ENCODE data around the gene MUC13.
"Not testable (repeated sequence)": the region's sequence is repeated elsewhere in the genome, so short reads cannot be mapped to it uniquely, and the experiment has no call there.

The MUC13 gene, protein sequence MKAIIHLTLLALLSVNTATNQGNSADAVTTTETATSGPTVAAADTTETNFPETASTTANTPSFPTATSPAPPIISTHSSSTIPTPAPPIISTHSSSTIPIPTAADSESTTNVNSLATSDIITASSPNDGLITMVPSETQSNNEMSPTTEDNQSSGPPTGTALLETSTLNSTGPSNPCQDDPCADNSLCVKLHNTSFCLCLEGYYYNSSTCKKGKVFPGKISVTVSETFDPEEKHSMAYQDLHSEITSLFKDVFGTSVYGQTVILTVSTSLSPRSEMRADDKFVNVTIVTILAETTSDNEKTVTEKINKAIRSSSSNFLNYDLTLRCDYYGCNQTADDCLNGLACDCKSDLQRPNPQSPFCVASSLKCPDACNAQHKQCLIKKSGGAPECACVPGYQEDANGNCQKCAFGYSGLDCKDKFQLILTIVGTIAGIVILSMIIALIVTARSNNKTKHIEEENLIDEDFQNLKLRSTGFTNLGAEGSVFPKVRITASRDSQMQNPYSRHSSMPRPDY

DNA sequence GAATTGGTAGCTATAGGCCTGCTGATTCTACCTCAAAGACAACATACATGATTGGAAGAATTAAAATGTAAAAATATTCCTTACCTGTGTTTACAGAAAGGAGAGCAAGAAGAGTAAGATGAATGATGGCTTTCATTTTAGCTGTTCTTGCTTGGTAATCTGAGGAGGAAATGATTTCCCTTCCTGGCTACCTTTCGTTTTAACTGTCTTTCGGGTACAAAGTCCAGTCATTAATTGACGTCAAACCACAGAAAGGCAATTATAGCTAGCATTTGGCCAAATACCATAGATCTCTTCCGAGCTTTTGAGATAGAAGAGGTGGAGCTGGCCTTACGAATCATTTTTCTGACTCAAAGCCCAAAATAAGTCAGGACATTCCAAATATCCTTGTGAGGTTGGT lies at the start of gene MUC13:
Gene MUC13 (minus strand): TSS at position 175 of the 400 bp plus-strand sequence. CDS start 39 bp downstream, at position 136.
- DNase-seq (ENCODE audit: low read depth): no peak

DNA sequence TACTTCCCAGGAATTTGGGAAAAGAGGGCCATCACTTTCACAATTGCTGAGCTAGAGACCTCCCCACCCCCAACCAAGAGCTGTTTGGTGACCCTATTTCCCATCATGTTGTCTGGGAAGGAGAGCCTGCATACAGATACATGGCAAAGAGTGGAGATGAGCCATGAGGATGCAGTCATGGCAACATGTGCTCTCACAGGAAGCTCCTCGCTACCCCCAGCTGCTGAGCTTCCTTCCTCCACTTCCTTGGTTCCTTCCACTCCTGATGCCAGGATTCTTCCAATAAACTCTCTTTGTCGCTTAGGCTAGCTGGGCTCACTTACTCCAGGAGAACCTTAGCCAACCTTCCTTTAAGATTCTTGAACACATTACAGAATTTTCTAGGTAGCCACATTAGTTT lies 48.3 kb upstream of the MUC13 start:
- no peak for DNase-seq (ENCODE audit: low read depth)

DNA sequence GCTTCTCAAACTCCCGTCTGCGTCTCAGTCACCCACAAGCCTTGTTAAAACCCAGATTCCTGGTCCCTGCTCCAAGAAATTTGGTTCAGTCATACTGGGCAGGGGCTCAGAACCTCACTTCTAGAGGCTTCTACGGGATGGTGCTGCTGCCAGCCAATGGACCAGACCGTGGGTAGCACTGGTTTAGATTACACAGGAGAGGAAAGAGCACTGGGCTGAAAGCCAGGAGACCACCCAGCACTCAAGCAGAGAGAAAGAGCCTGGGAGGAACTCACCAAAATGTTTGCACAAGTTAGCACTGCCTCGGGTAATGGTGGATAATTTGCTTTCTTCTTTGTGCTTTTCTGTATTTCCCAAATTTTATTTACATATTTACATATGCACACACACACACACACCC lies 46.9 kb upstream of the MUC13 start:
- no peak for DNase-seq (ENCODE audit: low read depth)

DNA sequence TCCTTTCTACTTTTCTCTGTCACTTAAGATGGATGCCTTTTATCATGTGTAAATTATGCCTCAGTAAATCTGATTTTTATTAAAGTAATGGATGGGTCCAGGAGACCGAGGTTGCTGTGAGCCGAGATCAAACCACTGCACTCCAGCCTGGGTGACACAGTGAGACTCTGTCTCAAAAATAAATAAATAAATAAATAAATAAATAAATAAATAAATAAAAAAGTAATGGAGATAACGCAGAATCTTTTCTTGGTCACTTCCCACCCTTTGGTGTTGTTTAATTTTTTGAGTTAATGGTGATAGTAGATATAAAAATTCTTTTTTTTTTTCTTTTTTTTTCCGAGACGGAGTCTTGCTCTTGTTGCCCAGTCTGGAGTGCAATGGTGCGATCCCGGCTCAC lies 44.1 kb upstream of the MUC13 start:
- DNase-seq (ENCODE audit: low read depth): no peak

DNA sequence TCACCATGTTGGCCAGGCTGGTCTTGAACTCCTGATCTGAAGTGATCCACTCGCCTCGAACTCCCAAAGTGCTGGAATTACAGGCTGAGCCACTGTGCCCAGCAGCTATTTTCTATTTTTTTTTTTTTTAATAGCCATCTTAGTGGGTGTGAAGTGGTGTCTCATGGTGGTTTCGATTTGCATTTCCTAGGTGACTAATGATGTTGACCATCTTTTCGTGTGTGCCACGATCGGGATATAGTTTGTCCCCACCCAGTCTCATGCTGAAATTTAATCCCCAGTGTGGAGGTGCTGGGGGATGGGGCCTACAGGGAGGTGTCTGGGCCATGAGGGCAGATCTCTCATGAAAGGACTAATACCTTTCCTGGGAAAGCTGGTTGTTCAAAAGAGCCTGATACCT lies 41.8 kb upstream of the MUC13 start:
- DNase-seq (ENCODE audit: low read depth): no peak

DNA sequence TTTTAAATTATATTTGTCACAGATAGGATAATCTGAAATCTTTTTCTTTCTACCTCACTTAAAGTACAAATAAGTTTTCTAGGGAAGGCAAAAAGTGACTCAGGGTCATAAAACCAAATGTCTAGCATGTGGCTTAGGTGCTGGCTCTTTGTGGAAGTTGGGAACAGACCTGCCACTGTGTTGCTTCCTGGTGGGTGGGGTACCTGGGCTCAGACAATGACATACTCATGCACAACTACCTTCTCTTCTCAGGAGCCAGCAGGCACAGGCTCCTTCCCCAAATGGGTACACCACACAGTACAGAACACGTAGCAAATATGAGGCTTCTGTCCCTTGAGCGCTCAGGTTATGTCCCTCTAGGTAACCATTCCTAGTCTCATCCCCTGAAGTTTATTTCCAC lies 40.1 kb upstream of the MUC13 start:
- no peak for DNase-seq (ENCODE audit: low read depth)

DNA sequence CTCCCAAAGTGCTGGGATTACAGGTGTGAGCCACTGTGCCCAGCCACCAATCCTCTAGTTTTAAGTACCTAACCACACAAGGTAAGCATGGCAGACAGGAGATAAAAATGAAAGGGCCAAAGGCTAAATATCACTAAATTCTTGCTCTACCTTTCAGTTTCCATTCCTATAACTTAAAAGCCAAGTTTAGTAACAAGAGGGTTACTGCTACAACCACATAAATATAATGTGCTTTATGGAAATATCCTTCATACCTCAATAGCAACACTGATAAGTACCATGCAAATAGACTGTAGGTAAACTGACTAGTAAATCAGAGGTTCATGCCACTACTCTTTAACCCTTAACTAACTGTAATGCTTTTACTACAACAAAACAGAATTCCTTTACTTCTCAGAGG lies 38.7 kb upstream of the MUC13 start:
- no peak for DNase-seq (ENCODE audit: low read depth)

DNA sequence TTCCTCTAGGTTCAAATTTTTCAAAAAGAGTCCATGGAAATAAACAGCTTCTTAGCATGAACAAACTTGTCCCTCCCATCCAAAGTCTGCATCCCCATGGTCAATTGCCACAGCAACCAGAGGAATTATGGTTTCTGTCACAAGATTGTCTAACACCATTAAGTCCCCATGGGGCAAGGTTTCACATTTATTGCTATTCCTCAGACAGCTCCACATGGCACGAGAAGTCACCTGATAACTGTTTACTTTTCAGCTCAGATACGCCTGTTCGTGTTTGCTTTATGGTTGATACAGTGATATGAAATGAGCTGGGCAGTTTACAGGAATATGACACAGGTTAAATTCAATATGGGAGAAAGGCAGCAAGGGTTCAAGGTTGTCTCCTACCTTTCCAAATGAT lies 37.9 kb upstream of the MUC13 start:
- DNase-seq (ENCODE audit: low read depth): no peak

DNA sequence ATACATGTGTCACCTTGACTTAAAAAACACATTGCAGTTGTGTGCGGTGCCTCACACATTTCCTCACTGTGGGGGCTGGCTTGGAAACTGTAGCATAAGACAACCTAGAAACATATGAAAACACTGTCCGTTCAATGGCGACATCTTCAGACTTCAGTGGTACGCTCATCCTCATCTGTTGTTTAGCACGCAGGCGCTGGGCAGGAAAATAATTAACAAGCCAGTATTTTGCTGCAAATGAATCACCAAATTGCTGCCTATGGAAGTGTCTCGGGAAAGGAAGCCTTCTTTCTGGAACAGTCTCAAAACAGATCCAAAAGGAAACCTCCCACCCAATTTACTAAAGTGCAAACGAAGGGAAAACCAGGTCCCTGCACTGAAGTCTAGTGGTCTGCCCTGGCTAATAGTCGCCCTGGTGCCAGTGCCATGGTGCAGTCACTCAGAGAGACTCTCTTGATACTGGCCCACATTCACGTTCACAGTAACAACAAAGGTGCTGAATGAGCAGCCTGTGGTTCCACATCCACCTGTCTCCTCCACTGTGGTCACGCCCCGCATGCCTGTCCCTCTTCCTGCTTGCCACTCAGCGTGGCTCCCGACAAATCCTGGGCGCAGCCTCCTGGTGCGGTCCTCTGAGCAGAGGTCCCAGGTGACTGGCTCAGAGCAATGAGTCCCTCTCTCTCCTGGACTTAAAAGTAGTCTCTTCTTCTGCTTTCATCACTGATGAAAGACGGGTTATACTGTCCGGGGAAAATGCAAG lies 35.6 kb upstream of the MUC13 start:
- no peak for DNase-seq (ENCODE audit: low read depth)

DNA sequence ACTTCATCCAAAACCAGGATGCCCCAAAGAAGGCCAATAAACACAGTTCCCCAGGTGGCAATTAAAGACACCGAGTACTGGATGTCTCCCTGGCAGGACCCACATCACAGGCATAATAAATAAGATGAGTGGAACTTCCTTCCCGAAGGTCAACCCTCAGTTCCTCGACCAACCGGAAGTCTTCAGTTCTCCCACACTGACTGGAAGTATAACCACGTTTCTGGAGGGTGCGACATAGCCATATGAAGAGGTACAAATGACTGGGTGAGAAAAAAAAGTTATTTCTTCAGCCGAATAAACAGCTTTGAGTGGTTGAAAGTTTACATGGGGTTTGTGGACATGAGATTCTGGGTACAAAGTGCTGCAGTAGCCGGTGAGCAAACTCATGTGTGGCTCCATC lies 34.6 kb upstream of the MUC13 start:
- DNase-seq (ENCODE audit: low read depth): no peak

DNA sequence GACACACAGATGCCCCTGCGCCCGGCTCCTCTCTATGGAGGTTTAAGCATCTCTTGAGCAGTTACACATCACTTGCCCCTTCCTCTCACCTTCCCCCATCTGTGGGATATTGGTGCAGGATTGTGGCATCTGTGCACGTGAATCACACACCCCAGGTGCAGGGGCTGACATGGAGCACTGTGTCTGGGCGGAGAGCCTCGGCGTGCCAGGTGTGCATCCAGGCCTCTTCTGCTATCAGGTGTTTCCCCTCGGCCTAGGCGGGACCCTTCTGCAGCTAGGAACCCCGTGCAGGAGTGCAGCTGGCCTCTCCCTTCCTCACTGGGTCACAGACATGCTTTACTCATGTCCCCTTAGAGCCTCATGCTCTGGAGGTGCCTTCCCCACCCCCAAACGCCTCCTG lies 33.4 kb upstream of the MUC13 start:
- DNase-seq (ENCODE audit: low read depth): no peak

DNA sequence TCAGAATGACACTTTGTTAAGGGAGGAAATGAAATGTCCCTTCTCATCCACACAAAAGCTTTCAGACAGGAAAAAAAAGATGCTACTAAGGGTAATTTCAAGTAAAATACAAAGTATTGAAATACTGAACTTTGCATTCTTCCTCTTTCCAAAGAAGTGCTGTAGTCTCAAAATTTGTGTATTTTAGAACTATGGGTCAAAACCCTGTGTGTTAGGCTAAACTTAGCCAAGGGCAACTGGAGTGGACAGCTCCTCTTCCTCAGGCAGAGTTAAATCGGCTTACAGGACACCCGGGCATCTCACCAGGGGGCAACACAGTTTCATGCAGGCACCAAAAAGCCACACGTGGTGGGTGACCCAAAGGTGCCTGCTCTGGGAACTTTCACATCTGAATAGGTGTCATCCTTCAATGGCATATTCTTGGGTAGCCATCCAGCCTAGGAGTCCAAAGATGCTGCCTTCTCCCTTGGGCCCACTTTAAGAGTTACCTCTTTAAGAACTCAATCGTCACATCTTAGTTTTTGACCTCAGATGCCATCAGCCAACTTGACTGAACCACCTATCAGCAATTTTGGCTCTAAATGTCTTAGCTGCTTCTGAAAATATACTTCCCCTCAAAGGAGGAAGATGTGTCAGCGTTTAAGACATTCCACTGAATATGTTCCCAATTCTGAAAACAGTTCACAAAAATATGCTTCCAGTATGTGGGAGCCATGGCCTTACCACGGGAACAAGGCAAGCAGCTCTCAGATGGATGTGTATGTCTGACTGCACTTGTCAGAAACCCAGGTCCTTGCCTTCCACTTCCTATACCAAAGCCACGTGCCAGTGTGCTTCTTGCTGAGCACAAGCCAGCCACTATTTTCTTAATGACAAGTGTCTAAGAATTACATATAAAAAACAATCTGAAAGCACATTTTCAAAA lies 32.2 kb upstream of the MUC13 start:
- DNase-seq (ENCODE audit: low read depth): no peak

DNA sequence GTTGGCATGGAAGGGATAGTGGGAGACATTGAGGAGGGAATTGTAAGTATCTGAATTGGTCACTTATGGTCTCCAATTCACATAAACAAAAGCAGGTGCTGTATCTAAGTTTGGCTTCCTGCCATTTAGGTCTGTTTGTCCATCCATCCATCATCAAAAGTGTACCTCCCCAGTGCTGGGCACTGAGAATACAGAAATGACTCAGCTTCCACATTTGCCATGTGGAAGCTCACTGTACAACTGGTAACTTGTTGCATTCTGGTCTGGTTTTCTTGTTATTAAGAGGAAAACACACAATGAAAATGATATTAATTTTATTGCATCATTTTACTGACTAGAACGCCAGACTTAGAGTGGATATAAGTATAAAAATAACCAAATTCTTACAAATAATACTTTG lies 30.9 kb upstream of the MUC13 start:
- no peak for DNase-seq (ENCODE audit: low read depth)

DNA sequence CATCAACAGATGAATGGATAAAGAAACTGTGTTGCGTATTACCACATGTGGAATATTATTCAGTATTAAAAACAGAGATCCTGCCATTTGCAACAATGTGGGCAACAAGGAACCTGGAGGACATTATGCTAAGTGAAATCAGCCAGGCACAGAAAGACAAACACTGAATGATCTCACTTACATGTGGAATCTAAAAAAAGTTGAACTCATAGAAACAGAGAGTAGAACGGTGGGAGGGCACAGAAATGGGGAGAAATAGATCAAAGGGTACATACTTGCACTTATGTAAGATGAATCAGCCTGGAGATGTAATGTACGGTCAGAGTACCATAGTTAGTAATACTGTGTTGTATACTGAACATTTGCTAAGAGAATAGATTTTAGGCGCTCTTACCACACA lies 29.8 kb upstream of the MUC13 start:
- DNase-seq (ENCODE audit: low read depth): no peak

DNA sequence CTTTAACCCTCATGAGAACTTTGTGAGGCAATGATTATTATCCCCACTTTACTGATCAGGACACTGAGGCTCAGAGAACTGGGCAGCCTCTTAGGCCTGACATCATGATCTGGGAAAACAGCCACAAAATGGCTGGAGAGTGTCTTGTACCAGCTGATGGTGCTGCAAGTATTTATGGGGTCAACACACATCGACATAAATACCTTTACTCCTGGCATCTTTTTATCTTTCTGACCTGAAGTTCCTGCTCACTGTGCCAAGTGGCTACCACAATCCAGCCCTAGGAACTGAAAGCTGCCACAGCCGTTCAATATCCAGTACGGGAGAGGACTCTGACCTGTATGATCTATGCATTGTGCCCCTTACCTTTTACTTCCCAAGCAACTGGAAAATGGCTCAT lies 29.2 kb upstream of the MUC13 start:
- no peak for DNase-seq (ENCODE audit: low read depth)

DNA sequence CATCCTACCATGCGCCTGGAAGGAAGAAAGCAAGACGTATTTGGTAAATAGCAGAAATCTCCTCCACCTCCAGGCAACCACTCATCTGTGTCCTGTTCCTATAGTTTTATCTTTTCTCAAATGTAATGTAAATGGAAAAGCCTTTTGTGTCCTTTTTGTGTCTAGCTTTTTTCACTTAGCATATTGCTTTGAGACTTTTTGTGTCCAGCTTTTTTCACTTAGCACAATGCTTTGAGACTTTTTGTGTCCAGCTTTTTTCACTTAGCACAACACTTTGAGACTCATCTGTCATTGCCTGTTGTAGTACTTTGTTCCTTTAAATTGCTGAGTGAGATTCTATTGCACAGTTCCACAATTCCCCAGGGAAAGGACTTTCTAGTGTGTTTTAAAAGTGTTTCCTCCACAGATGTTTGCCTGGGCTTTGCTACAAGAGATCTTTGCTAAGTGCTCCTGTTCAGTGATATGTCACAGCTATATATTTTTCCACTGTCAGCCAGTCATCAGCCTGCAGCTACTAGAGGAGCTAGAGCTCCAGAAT lies 27.9 kb upstream of the MUC13 start:
- DNase-seq (ENCODE audit: low read depth): no peak

DNA sequence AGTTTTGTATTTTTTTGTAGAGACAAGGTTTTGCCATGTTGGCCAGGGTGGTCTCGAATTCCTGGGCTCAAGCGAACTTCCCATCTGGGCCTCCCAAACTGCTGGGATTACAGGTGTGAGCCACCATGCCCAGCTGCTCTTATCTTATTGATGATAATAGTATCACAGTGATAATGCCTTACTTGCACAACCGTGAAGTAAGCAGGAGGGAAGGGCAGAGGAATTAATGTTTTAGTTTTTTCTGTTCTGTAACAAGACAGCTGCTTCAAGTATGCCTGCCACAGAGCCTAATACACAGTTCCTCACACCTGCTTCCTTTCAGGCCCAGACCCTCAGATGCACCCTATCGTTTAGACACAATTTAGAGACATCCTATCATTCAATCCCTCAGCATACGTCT lies 26.1 kb upstream of the MUC13 start:
- no peak for DNase-seq (ENCODE audit: low read depth)

DNA sequence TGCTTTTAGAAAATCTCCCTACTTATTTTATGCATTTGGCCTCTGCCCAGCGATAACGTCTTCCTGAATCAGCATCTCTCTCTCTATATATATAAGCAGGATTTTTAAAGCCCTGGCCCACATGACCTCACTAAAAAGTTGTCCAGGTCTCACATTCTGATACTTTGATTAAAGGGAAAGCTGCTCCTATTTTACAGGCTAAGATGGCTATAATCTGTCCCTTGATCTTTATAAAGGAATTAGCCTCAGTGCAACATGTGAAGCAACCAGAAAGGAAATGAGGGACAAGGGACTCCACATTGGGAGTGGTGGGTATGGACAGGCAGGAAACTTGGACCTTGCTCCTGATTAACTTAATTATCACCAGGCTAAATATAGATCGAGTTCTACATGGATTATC lies 25.6 kb upstream of the MUC13 start:
- DNase-seq (ENCODE audit: low read depth): no peak

DNA sequence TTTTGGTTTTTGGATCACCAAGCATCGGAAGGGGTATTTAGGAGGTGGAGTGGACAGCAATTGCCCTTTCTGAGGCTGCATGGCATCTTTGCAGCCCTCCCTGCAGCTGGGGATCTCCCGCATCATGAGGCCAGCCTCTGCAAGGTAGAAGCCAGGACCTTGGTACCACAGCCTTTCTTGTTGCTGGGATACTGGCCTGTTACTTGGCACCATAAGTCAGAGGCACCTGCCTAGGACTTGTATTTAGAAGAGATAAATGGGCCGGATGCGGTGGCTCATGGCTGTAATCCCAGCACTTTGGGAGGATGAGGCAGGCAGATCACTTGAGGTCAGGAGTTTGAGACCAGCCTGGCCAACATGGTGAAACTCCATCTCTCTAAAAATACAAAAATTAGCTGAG lies 23.4 kb upstream of the MUC13 start:
- not testable (repeated sequence) for DNase-seq (ENCODE audit: low read depth)

DNA sequence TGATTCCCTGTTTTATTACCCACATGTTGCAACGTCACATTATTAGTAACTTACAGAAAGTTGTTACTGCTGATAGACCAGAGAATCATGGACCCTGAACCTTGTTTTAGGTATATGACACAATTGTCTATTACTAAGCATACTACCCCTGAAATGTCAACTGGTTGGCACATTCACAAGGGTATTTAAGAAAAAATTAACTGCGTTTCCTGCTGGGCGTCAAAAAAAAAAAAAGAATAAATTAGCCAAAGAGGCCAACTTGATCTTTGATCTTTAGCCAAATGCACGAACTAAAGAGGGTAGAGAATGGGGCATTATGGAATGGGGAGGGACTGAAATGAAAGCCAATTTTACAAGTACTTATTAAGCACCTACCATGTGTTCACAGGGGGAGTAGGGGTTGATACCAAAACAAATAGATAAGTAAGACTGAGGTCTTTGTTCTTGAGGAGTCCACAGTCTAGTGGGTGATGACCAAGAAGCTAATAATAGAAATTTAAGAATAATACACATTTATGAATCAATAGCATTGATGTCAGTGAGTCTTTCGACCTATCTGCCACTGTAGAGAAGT lies 17.8 kb upstream of the MUC13 start:
- no peak for DNase-seq (ENCODE audit: low read depth)

DNA sequence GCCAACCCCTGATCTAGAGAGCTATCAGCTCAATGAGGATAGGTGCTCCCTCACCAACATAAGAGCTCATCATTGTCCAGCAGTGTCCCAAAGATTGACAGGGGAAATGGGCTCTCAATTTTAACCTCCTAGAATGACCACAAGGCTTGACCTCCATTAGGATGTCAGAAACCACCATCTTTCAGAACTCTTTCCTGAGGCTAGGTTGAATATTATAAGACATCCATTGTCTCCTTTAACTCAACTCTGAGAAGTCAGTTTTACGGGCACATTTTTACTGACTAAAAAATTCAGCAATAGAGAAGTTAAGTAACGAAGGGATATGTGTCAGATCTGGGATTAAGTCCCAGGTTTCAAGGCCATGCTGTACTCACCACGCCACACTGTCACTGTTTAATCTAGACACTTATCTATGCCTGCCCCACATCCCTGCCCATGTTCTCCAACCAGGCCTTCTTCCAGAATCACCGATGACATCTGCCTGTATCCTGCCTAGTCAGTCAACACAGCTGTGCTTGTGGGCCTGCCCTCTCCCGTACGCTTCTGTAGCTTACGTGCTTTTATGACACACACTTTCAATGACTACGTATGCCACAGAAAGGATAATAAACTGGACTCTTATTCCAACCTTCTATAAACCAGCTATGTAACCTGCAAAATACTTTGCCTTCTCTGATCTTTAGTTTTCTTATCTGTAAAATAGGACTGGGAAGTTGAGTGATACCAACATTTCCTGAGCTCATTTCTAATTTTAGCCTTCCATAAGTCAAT lies 17.1 kb upstream of the MUC13 start:
- DNase-seq (ENCODE audit: low read depth): no peak
